A549 (cell line): ENCODE data around the gene JAZF1. TPM values are rescaled to one million over a fixed set of nuclear protein-coding genes. Genes with fewer than 3 reads are reported as not detected.

Experiments used
- ATAC-seq, 2 experiments: fragments of 200-7000 bp in 1 of 2; fragments of >200 bp in 1 of 2; cut with Nextera tagmentation in 1 of 2; cut with Tn5 transposase in 1 of 2; 3 replicates each; pipeline versions ENCODE4 v1.8.0 to v1.9.1; 2018 to 2020; ENCODE audit warnings: mild to moderate bottlenecking in 1 of 2, moderate library complexity in 1 of 2
- CTCF ChIA-PET: fragments of 300-600 bp; sonication (Branson Sonifier 250); formaldehyde crosslinking; extraction: SDS; loops from one replicate; lab custom pipeline; 2021; ENCODE audit warnings: antibody characterized with exemption, inconsistent platforms; lab: Yijun Ruan, JAX
- POLR2A ChIA-PET: fragments of 350-600 bp; formaldehyde crosslinking; extraction: SDS; loops from one replicate; lab custom pipeline; 2021; ENCODE audit warnings: antibody characterized with exemption, inconsistent platforms; lab: Yijun Ruan, JAX
- DNase-seq, 2 experiments: peaks; one replicate each; pipeline versions ENCODE4 v3.0.0 to v3.0.0-alpha.2; 2011 to 2016; ENCODE audit warnings: low read depth in 1 of 2, low spot score in 1 of 2
- FAIRE-seq: peaks from 2 replicates; lab custom pipeline; 2011; peaks lifted over from hg19 to GRCh38; lab: Jason Lieb, UNC
- H3K27ac ChIP-seq, 2 experiments: fragments of >200 bp; sonication (Bioruptor Twin); formaldehyde crosslinking; 3 replicates each; pipeline ENCODE4 v1.5.1; 2016 to 2017
- H3K4me1 ChIP-seq: fragments of >200 bp; sonication (Bioruptor Twin); formaldehyde crosslinking; 3 replicates; pipeline ENCODE4 v1.6.1; 2016
- H3K4me2 ChIP-seq: fragments of >200 bp; sonication (Bioruptor Twin); formaldehyde crosslinking; 3 replicates; pipeline ENCODE4 v1.6.1; 2016
- H3K4me3 ChIP-seq: fragments of >200 bp; sonication (Bioruptor Twin); formaldehyde crosslinking; 3 replicates; pipeline ENCODE4 v1.5.1; 2016
- H3K9me3 ChIP-seq: fragments of >200 bp; sonication (Bioruptor Twin); formaldehyde crosslinking; 3 replicates; pipeline ENCODE4 v1.6.1; 2016
- CBX2 ChIP-seq: fragments of 200-600 bp; sonication (generic); IDR thresholded peaks from 2 replicates; pipeline ENCODE4 v1.6.1; 2016; ENCODE audit warnings: low read depth, mild to moderate bottlenecking, borderline replicate concordance
- CBX8 ChIP-seq: fragments of 200-600 bp; sonication (generic); IDR thresholded peaks from 2 replicates; pipeline ENCODE4 v1.6.1; 2016
- CHD4 ChIP-seq: fragments of 200-600 bp; sonication (generic); IDR thresholded peaks from 2 replicates; pipeline ENCODE4 v1.6.1; 2016; ENCODE audit warnings: antibody characterized with exemption, mild to moderate bottlenecking, borderline replicate concordance
- EHF ChIP-seq: fragments of 250-450 bp; sonication (Bioruptor Pico); IDR thresholded peaks from 2 replicates; pipeline ENCODE4 v1.5.0; 2020; ENCODE audit warnings: mild to moderate bottlenecking
- ESRRA ChIP-seq: fragments of 150-350 bp; IDR thresholded peaks from 2 replicates; pipeline ENCODE4 v1.6.1; 2014; ENCODE audit warnings: mild to moderate bottlenecking, low read length, borderline replicate concordance
- FOSL2 ChIP-seq, 2 experiments: fragments of 450-650 bp in 1 of 2; fragments of >200 bp in 1 of 2; sonication (Bioruptor Twin) in 1 of 2; formaldehyde crosslinking; IDR thresholded peaks; 2 replicates each; pipeline versions ENCODE4 v1.5.0 to v1.6.1; 2016 to 2020; ENCODE audit warnings: mild to moderate bottlenecking in 1 of 2, moderate library complexity in 1 of 2
- GATA3 ChIP-seq: IDR thresholded peaks from 2 replicates; pipeline ENCODE4 v1.6.1; 2012; ENCODE audit warnings: borderline replicate concordance
- HOXA7 ChIP-seq: fragments of 250-450 bp; sonication (Bioruptor Pico); IDR thresholded peaks from 2 replicates; pipeline ENCODE4 v1.5.0; 2020; ENCODE audit warnings: mild to moderate bottlenecking, moderate library complexity
- MAFK ChIP-seq: fragments of 450-650 bp; IDR thresholded peaks from 2 replicates; pipeline ENCODE4 v1.6.1; 2014; ENCODE audit not compliant: partially characterized antibody
- SREBF2 ChIP-seq: fragments of 450-650 bp; IDR thresholded peaks from 2 replicates; pipeline ENCODE4 v1.6.1; 2014; ENCODE audit warnings: mild to moderate bottlenecking, moderate library complexity
- TFCP2L1 ChIP-seq: fragments of 250-450 bp; sonication (Bioruptor Pico); IDR thresholded peaks from 2 replicates; pipeline ENCODE4 v1.5.0; 2021; ENCODE audit warnings: mild to moderate bottlenecking
- ZNF302 ChIP-seq: fragments of 250-450 bp; sonication (Bioruptor Pico); IDR thresholded peaks from 2 replicates; pipeline ENCODE4 v1.9.0; 2021; ENCODE audit warnings: inconsistent platforms, mild to moderate bottlenecking, moderate library complexity
- WGBS: methylation state at CpG from one replicate; pipeline ENCODE4 v1.1.6; 2017; ENCODE audit errors: missing lambda C conversion rate; 5-methylcytosine and 5-hydroxymethylcytosine counted together
- polyA plus RNA-seq, 4 experiments: library from polyadenylated mRNA; depleted of rRNA in 3 of 4; stranded (reverse); fragments of >200 nt; fragmentation: RNase III in 1 of 4; extraction: RNeasy Plus Mini Kit Qiagen cat#74134 plus additional on column Dnase treatment in 1 of 4; gene quantifications; 2 replicates in 3 of 4; 3 replicates in 1 of 4; pipeline ENCODE4 v1.2.3, GENCODE V29; 2011 to 2017
- TF ChIP-seq, protein P1 (sequence below): fragments of >200 bp; sonication (Bioruptor Twin); formaldehyde crosslinking; IDR thresholded peaks from 3 replicates; pipeline ENCODE4 v1.6.1; 2016
- TF ChIP-seq, protein P2 (sequence below): fragments of >200 bp; sonication (Bioruptor Twin); formaldehyde crosslinking; IDR thresholded peaks from 2 replicates; pipeline ENCODE4 v1.6.1; 2016
- TF ChIP-seq, protein P3 (sequence below): fragments of 250-450 bp; sonication (Bioruptor Pico); IDR thresholded peaks from 2 replicates; pipeline ENCODE4 v1.5.0; 2020; ENCODE audit warnings: low read depth, mild to moderate bottlenecking, moderate library complexity

JAZF1 gene
- polyA plus RNA-seq, 2 of the 4 experiments (the other 2 are of a cell fraction), result 1.9 to 2.8 TPM

DNA sequence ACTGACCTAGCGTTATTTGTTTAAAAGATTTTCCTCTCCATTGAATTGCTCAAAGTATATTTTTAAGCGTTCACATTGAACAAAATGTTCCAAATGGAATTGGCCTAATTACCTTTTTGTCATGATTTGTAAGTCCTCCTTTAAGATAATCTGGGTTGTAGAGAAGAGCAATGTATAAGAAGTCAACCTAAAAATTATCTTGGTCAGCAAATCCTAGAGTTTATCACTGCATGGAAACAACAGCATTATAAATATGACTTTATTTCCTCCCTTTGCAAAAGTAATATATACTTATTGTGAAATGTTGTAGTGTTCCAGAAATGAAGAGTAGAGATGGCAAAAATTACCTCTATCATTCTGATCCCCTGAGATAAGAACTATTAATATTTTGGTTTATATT is 381.4 kb downstream of the JAZF1 start:
- peaks cover 13% of the 10 kb centered on the region for H3K4me1 ChIP-seq
- no peak overlapping the region for H3K4me3 ChIP-seq
- no peak overlapping the region for H3K4me2 ChIP-seq
- no peaks in the 10 kb centered on the region for H3K9me3 ChIP-seq
- FAIRE-seq (no peak), DNase-seq (no peak), ATAC-seq (no peak)
- WGBS, result 94% methylated on average over 2 of the region's 2 CpGs
- TF ChIP-seq GATA3, result no peak
- peak; percentile 52 for TF ChIP-seq MAFK
- TF ChIP-seq ZNF302 (CRISPR knock-in tag), result no peak
- TF ChIP-seq SREBF2, result no peak
- ChIA-PET POLR2A (no interaction called here), CTCF (interaction anchor here (1.5 to 3.6 kb wide), 2 partner anchors 22 to 25 kb away, joined by 3 to 9 read pairs; no protein-coding TSS in a partner anchor)
- no peak overlapping the region for H3K27ac ChIP-seq

DNA sequence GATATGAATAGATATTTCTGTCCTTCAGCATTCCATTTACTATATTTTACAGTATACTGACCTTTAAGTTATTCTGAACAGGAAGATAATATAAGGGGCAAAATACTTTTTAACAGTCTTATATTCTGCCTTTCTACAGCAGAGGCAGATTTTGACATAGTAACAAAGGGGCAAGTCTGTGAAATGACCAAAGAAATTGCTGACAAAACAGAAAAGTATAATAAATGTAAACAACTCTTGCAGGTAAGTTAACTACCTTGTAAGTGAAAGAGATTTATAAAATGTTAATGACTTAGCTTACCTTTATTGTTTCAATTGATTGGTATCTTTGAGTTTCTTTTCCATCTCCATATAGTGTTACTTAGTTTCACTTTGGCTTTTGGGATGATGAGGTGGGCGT is 384.6 kb downstream of the JAZF1 start:
- Histone ChIP-seq H3K27ac (no peak overlapping the region), H3K9me3 (no peaks in the 10 kb centered on the region), H3K4me2 (no peak overlapping the region), H3K4me3 (no peak overlapping the region), H3K4me1 (peaks cover 10% of the 10 kb centered on the region)
- FAIRE-seq, result no peak
- no peak for ATAC-seq
- TF ChIP-seq EHF, result no peak
- TF ChIP-seq ESRRA, result no peak
- TF ChIP-seq, protein P1, sequence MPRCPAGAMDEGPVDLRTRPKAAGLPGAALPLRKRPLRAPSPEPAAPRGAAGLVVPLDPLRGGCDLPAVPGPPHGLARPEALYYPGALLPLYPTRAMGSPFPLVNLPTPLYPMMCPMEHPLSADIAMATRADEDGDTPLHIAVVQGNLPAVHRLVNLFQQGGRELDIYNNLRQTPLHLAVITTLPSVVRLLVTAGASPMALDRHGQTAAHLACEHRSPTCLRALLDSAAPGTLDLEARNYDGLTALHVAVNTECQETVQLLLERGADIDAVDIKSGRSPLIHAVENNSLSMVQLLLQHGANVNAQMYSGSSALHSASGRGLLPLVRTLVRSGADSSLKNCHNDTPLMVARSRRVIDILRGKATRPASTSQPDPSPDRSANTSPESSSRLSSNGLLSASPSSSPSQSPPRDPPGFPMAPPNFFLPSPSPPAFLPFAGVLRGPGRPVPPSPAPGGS, result no peak
- TF ChIP-seq MAFK, result peak; percentile 94
- no peak for TF ChIP-seq CBX2
- no peak for TF ChIP-seq HOXA7 (CRISPR knock-in tag)
- TF ChIP-seq TFCP2L1 (CRISPR knock-in tag), result no peak
- POLR2A ChIA-PET, result no interaction called here
- CTCF ChIA-PET, result interaction anchor here (0.6 to 3.6 kb wide), 2 partner anchors 21 to 33 kb away, joined by 3 to 9 read pairs; no protein-coding TSS in a partner anchor
- DNase-seq, result no peak
- WGBS, result 97% methylated on average over 1 of the region's 1 CpG

DNA sequence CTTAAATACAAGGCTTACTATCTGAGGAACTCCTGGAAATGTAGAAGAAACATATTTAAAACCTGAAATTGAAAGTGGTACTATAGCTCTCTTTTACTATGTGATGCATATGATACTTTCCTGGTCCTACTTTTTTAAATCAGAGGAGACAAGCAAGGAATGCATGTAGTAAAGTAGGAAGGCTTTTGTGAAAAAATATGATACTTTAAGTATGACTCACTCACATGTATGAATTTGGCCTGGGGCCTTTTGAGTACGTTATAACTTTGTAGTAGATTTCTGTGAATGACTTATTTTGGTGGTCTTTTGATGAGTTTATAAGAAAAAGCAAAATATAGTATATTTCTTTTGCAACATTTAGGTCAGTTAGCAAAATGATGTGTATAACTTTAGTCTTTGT is 386.8 kb downstream of the JAZF1 start:
- ATAC-seq, result no peak
- H3K4me1 ChIP-seq, result peaks cover 18% of the 10 kb centered on the region
- H3K9me3 ChIP-seq, result no peaks in the 10 kb centered on the region
- H3K27ac ChIP-seq, result no peak overlapping the region
- no peak for FAIRE-seq
- TF ChIP-seq, protein P2, sequence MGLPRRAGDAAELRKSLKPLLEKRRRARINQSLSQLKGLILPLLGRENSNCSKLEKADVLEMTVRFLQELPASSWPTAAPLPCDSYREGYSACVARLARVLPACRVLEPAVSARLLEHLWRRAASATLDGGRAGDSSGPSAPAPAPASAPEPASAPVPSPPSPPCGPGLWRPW, result no peak
- TF ChIP-seq FOSL2 (IDR thresholded peaks at IDR 0.05), result no peak
- TF ChIP-seq FOSL2 (CRISPR knock-in tag; IDR thresholded peaks at IDR 0.05), result peak; percentile 49; the same call in 1 of the 2 replicates
- no peak for TF ChIP-seq ESRRA
- CTCF ChIA-PET, result interaction anchor here (1.1 kb wide), 1 partner anchor 300 kb away, joined by 3 read pairs; no protein-coding TSS in a partner anchor
- POLR2A ChIA-PET, result no interaction called here
- 20% methylated on average over 1 of the region's 1 CpG for WGBS
- no peak overlapping the region for H3K4me3 ChIP-seq
- H3K4me2 ChIP-seq, result no peak overlapping the region
- no peak for DNase-seq

DNA sequence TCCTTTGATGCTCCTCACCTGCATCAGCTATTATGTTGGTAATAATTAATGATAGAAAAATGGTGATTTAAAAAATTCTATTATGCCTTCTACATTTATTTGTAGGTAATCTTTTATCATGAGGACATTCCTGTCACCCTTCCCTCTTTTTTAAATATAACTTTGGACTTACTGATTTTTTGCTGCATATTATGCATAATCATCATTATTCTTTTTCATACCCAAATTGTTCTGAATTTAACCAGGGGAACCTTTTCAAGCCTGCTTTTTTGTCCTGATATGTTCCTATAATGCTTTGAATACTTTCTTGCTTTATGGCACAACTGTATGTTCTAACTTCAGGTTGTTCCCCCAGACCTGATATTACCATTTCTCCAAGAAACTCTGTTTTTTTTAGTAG is 392.2 kb downstream of the JAZF1 start:
- POLR2A ChIA-PET, result no interaction called here
- FAIRE-seq (no peak), DNase-seq (no peak), ATAC-seq (no peak)
- no peaks in the 10 kb centered on the region for H3K9me3 ChIP-seq
- H3K27ac ChIP-seq, result no peak overlapping the region
- TF ChIP-seq CHD4 (no peak), MAFK (peak; percentile 83), CBX8 (no peak)
- TF ChIP-seq, protein P3, sequence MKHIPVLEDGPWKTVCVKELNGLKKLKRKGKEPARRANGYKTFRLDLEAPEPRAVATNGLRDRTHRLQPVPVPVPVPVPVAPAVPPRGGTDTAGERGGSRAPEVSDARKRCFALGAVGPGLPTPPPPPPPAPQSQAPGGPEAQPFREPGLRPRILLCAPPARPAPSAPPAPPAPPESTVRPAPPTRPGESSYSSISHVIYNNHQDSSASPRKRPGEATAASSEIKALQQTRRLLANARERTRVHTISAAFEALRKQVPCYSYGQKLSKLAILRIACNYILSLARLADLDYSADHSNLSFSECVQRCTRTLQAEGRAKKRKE (CRISPR knock-in tag), result no peak
- no peak overlapping the region for H3K4me2 ChIP-seq
- CTCF ChIA-PET, result no interaction called here
- H3K4me1 ChIP-seq, result peaks cover 30% of the 10 kb centered on the region
- H3K4me3 ChIP-seq, result no peak overlapping the region
